Dedifferentiated amniotic fluid mesenchymal stem cell (primary cell): ENCODE measurements around the gene SLC36A2.

Experiments used
- DNase-seq: peaks from one replicate; pipeline ENCODE4 v3.0.0-alpha.2; 2016; ENCODE audit errors: extremely low spot score

Gene SLC36A2

DNA sequence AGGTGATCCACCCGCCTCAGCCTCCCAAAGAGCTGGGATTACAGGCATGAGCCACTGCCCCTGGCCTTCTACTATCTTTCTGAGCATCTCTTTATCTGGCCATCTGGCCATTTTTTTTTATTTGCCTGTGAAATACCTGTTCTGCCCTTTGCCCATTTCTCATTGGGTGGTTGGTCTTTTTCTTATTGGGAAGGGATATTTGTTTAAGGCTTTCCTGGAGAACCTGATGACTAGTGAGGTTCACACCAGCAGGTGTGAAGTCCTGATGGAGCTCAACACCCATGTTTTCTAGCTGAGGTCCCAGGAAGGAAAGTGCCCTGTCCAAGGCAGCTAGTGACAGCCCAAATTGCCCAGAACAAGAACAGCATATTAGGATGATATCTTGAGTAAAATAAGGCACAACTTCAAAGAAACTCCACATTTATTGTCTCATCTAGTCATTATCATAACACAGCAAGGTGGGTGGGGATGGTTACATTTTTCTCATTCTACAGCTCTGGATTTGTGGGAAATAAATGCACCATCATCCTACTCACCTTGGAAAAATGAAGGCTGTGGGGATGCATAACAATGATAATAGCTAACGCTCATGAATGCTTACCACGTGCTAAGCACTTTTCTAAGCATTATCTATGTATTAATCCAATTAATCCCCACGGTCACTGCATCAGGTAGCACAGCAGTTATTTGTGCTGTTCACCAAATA lies 64.1 kb downstream of the SLC36A2 start:
- DNase-seq = no peak

DNA sequence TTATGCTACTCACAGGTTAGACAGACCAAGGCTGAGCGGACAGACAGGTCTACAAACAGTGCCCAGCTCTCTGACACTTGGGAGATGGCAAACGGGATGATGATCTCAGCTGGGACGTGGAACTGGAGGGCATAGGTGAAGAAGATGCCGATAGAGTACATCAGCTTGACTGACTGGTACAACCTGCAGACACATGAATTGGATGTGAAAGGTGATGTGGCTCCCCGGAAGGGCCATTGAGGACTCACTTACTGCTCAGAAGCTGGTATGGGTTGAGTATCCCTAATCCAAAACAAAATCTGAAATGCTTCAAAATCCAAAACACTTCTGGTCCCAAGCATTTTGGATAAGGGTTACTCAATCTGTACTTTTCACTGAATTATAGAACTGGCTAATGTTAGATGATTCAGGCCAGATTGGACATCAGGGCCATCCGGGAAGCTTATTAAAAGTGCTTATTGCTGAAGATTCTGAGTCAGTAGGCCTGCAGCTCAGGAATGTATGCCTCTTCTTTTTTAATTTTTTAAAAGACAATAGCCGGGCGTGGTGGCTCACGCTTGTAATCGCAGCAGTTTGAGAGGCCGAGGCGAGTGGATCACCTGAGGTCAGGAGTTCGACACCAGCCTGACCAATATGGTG lies 66.2 kb downstream of the SLC36A2 start:
- DNase-seq = no peak

DNA sequence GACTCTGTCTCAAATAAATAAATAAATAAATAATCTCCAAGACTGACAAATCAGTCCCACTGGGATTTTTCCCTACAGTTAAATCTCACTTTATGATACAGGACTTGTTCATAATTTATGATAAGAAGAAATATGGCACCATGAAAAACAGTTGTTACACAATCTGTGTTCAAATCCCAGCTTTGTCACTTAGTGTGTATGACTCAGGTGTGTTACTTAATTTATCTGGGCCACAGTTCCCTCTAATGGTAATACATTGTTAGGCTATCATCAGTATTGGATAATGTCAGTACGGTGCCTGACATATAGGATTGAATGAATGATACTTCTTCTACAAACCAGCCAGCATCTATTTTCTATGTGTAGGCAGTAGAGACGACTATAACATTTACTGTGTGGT lies 66.9 kb downstream of the SLC36A2 start:
- no peak for DNase-seq

DNA sequence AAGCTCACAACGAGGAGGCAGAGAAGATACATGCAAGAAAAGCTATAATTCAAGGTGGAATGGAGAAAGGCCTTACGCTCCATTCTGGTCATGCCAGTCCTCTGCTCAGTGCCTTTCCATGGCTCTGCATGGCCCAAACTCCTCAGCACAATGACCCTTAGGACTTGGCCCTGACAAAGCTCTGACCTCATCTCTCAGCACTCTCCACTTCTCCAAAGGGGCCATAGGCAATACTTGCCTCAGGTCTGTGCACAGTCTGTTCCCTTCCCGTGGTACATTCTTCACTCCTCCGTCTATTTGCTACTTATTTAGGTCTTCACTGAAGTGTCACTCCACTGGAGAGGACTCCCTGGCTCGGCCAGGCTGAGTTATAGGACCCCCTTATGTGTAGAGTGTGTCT lies 68.5 kb downstream of the SLC36A2 start:
- DNase-seq = no peak

DNA sequence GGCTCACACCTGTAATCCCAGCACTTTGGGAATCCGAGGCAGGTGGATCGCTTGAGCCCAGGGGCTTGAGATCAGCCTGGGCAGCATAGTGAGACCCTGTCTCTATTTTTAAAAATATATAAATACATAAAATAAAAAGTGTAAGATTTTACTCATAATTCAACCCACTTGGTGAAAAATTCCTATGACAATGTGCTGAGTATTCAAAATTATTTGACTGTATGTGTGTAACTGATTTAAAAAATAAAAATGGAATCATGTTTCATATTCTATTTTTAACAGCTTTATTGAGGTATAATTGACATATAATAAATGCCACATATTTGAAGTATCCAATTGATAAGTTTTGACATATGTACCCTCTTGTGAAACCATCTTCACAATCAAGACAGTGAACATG lies 71.6 kb downstream of the SLC36A2 start:
- DNase-seq = no peak

DNA sequence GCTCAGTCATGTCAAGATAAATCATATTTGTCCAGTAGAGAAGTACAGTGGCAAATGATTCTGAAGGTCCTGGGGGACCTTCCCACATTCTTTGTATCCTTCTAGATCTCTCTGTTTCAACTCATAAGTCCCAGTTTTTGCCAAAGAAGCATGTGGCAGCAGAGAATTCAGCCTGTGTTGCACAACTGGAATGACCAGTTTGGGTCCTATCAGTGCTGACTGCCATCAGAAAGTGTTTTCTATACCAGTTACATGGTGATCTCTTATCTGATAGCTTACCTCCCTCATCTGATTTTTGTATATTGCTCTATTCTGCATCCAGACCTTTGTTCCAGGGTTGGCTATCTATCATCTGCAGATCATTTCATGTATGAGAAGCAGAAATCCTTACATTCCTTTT lies 72.7 kb downstream of the SLC36A2 start:
- DNase-seq = no peak

DNA sequence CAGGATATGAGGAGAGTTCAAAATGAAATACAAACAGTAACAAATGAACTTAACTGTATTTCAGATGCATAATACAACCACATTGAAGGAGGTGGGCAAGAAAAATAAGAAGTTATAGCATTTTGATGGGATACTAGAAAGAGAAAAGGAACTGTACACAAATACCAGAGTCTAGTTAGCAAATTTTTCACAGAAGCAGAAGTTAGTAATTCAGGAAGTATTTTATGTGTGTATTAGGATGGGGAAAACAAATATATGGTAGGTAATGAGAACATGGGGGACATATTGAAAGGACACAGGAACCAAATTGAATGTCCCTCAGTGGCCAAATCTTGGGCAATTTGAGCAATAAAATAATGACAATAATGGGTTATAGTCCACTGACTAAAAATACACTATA lies 76.0 kb downstream of the SLC36A2 start:
- DNase-seq = no peak

DNA sequence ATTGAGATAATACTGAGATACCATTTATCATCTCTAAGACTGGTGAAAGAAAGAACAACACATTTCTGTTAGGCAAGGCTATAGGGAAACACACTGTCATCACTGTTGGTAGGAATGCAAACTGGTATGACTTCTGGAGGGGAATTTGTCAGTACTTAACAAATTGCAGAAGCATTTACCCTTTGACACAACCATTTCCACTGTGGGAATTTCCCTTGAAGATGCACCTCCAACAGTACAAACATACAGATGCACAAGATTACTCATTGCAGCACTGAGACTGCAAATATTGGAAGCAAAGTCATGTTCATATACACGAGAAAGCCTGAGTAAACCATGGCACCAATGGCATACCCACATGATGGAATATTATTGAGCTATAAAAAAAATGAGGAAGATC lies 76.8 kb downstream of the SLC36A2 start:
- DNase-seq = peak; percentile 20

DNA sequence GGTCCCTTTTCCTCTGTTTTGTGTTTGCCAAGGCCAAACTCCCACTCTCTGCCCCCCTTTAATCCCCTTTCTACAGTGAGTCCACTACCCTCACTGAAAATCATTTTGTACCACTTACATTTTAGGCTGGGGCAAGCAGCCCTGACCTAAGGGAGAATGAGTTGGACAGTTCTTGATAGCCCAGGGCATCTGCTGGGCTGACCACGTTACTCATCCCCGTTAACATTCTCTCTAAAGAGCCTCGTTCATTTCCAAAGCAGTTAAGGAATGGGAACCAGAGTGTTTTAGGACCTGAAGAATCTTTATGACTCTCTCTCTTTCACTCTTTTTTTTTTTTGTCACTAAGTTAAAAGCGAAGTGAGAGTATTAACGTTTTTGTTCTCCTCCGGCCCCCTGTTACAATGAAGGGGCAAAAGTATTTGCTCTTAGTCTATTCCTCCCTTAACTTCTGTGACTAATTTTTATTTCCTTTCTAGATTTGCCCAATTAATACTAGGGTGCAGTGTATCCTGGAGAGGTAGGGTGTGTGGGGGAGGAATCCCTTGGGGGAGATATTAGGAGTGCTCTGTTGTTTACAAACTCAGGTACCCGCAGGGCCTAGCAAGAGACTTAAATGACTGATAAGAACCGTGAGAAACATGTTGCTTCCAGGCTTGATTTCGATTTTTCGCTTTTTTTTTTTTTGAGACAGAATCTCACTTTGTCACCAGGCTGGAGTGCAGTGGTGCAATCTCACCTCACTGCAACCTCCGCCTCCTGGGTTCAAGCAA lies 79.7 kb downstream of the SLC36A2 start:
- DNase-seq = no peak
